HepG2 (cell line): ENCODE results near the gene KCTD5. TPM values are rescaled to one million over a fixed set of nuclear protein-coding genes. Genes with fewer than 3 reads are reported as not detected.
A peak's percentile ranks its signal among the peaks of the same experiment; 100 is the strongest.

Source experiments
- CCDC6 ChIP-seq: sonication (generic); formaldehyde crosslinking; IDR thresholded peaks from 2 replicates; pipeline ENCODE4 v1.8.1; 2022; ENCODE audit warnings: mild to moderate bottlenecking, missing genetic modification reagents, moderate library complexity
- DRAP1 ChIP-seq: IDR thresholded peaks from 2 replicates; pipeline ENCODE4 v1.6.1; 2016; ENCODE audit warnings: missing genetic modification reagents, missing compliant biosample characterization
- FOXP1 ChIP-seq, 2 experiments: fragments of 450-650 bp in 1 of 2; IDR thresholded peaks; 2 replicates each; pipeline ENCODE4 v1.6.1; 2017 to 2018; ENCODE audit warnings: antibody characterized with exemption in 1 of 2
- MED8 ChIP-seq: sonication (generic); formaldehyde crosslinking; IDR thresholded peaks from 2 replicates; pipeline ENCODE4 v1.8.1; 2023; ENCODE audit warnings: mild to moderate bottlenecking, missing genetic modification reagents; ENCODE audit not compliant: insufficient replicate concordance
- NFIB ChIP-seq: sonication (generic); formaldehyde crosslinking; IDR thresholded peaks from 2 replicates; pipeline ENCODE4 v1.9.0; 2021; ENCODE audit warnings: missing genetic modification reagents, mild to moderate bottlenecking, borderline replicate concordance
- NR2F6 ChIP-seq, 2 experiments: IDR thresholded peaks; 2 replicates each; pipeline ENCODE4 v1.6.1; 2016; ENCODE audit warnings: antibody characterized with exemption in 1 of 2, mild to moderate bottlenecking in 1 of 2
- RELA ChIP-seq: sonication (generic); formaldehyde crosslinking; IDR thresholded peaks from 2 replicates; pipeline ENCODE4 v1.4.0; 2020; ENCODE audit warnings: missing genetic modification reagents
- REPIN1 ChIP-seq: sonication (generic); formaldehyde crosslinking; IDR thresholded peaks from 2 replicates; pipeline ENCODE4 v1.8.0; 2022; ENCODE audit warnings: missing genetic modification reagents, low read depth, mild to moderate bottlenecking, borderline replicate concordance
- RNF2 ChIP-seq: fragments of 450-650 bp; conservative IDR thresholded peaks from 2 replicates; pipeline ENCODE4 v1.6.1; 2016; ENCODE audit warnings: low read depth
- ZFP1 ChIP-seq: IDR thresholded peaks from 2 replicates; pipeline ENCODE4 v1.6.1; 2016
- ZNF12 ChIP-seq: sonication (generic); formaldehyde crosslinking; IDR thresholded peaks from 2 replicates; pipeline ENCODE4 v1.5.0; 2020; ENCODE audit warnings: missing genetic modification reagents
- ZNF20 ChIP-seq: sonication (generic); formaldehyde crosslinking; IDR thresholded peaks from 2 replicates; pipeline ENCODE4 v1.4.0; 2020; ENCODE audit warnings: mild to moderate bottlenecking, moderate library complexity, missing genetic modification reagents
- ZNF564 ChIP-seq: sonication (generic); formaldehyde crosslinking; IDR thresholded peaks from 2 replicates; pipeline ENCODE4 v1.8.1; 2023; ENCODE audit warnings: mild to moderate bottlenecking, missing genetic modification reagents
- ZNF644 ChIP-seq: IDR thresholded peaks from 2 replicates; pipeline ENCODE4 v1.6.1; 2016; ENCODE audit warnings: low read depth
- polyA plus RNA-seq, 8 experiments: library from polyadenylated mRNA; depleted of rRNA in 3 of 8; stranded (reverse) in 7 of 8; unstranded in 1 of 8; fragments of >200 nt; fragmentation: Illumina TruSeq in 4 of 8; extraction: Trizol in 4 of 8; gene quantifications; 2 replicates each; pipeline versions ENCODE4 v1.2.1 to v1.2.3, GENCODE V29; 2011 to 2016; ENCODE audit warnings: low read depth in 4 of 8, missing spikeins in 1 of 8, mixed read lengths in 1 of 8; ENCODE audit not compliant: insufficient read depth in 1 of 8
- total RNA-seq, 5 experiments: library from RNA; depleted of rRNA; stranded (reverse); fragments of >200 nt; fragmentation: Illumina TruSeq; extraction: Trizol; gene quantifications; 2 replicates each; pipeline ENCODE4 v1.2.3, GENCODE V29; 2016; ENCODE audit warnings: low read depth in 1 of 5
- TF ChIP-seq, protein P1 (sequence below): sonication (generic); formaldehyde crosslinking; IDR thresholded peaks from 2 replicates; pipeline ENCODE4 v1.9.0; 2021; ENCODE audit warnings: missing genetic modification reagents, borderline replicate concordance
- TF ChIP-seq, protein P2 (sequence below): sonication (generic); formaldehyde crosslinking; IDR thresholded peaks from 2 replicates; pipeline ENCODE4 v1.4.0; 2020; ENCODE audit warnings: mild to moderate bottlenecking, missing genetic modification reagents, borderline replicate concordance
- TF ChIP-seq, protein P3 (sequence below): sonication (generic); formaldehyde crosslinking; IDR thresholded peaks from 2 replicates; pipeline ENCODE4 v1.5.1; 2020; ENCODE audit warnings: mild to moderate bottlenecking, moderate library complexity, missing genetic modification reagents

Gene KCTD5
- total and polyA plus RNA-seq, 2 of the 13 experiments (the other 11 are each of a cell fraction or from before 2014, with no cell fraction given), result 25.4 to 29.8 TPM

DNA sequence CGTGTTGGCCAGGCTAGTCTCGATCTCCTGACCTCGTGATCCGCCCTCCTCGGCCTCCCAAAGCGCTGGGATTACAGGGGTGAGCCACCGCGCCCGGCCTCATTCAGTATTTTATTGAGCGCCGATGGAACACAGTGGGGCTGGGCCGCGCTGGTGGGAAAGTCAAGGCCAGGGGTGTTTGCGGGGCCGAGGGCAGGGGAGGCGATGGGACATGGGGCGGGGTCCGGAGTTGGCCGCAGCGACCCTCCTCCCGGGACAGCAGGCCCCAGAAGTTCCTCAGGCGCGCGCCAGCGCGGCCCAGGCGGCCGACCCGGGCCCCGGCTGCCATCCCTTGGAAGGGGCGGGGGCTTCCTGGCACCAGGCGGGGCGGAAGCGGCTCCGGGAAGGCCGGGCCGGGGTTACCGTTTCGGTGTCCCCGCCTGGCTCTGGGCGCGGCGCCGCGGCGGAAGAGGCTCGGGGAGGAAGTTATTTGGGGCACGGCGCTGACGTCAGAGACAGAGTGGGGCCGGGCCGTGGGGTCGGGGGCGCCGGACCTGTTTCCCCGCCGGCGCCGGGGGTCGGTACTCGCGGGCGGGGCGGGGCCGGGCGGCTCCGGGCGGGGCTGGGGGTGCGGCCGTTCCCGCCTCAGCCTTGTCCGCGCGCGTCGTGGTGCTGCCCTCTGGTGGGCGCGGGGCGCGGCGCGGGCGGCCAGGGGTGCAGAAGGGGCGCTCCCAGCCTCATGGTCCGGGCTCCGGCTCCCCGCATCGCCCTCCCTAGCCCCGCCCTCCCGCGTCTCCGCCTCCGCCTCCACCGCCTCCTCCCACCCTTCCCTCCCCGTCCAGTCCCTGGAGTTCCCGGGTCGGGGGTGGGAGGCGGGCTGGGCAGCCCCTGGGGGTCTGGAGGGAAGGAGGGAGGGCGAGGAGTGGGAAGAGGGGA lies 38.7 kb downstream of the KCTD5 start (continued):
- no peak for TF ChIP-seq NR2F6 (IDR thresholded peaks at IDR 0.05)
- no peak for TF ChIP-seq NR2F6 (CRISPR knock-in tag; IDR thresholded peaks at IDR 0.05)
- no peak; the same call in 1 of the 2 replicates for TF ChIP-seq ZFP1 (CRISPR knock-in tag)
- TF ChIP-seq MED8, result no peak
- TF ChIP-seq, protein P1, sequence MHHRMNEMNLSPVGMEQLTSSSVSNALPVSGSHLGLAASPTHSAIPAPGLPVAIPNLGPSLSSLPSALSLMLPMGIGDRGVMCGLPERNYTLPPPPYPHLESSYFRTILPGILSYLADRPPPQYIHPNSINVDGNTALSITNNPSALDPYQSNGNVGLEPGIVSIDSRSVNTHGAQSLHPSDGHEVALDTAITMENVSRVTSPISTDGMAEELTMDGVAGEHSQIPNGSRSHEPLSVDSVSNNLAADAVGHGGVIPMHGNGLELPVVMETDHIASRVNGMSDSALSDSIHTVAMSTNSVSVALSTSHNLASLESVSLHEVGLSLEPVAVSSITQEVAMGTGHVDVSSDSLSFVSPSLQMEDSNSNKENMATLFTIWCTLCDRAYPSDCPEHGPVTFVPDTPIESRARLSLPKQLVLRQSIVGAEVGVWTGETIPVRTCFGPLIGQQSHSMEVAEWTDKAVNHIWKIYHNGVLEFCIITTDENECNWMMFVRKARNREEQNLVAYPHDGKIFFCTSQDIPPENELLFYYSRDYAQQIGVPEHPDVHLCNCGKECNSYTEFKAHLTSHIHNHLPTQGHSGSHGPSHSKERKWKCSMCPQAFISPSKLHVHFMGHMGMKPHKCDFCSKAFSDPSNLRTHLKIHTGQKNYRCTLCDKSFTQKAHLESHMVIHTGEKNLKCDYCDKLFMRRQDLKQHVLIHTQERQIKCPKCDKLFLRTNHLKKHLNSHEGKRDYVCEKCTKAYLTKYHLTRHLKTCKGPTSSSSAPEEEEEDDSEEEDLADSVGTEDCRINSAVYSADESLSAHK, result no peak
- TF ChIP-seq ZNF564 (CRISPR knock-in tag), result 0 out of 2 replicates have a peak, but pooled peaks have one; percentile 67
- TF ChIP-seq, protein P2, sequence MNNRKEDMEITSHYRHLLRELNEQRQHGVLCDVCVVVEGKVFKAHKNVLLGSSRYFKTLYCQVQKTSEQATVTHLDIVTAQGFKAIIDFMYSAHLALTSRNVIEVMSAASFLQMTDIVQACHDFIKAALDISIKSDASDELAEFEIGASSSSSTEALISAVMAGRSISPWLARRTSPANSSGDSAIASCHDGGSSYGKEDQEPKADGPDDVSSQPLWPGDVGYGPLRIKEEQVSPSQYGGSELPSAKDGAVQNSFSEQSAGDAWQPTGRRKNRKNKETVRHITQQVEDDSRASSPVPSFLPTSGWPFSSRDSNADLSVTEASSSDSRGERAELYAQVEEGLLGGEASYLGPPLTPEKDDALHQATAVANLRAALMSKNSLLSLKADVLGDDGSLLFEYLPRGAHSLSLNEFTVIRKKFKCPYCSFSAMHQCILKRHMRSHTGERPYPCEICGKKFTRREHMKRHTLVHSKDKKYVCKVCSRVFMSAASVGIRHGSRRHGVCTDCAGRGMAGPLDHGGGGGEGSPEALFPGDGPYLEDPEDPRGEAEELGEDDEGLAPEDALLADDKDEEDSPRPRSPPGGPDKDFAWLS (CRISPR knock-in tag), result no peak
- no peak for TF ChIP-seq ZNF12 (CRISPR knock-in tag)
- TF ChIP-seq DRAP1 (CRISPR knock-in tag), result no peak
- TF ChIP-seq RNF2, result no peak
- no peak for TF ChIP-seq RELA (CRISPR knock-in tag)
- peak; percentile 81; the same call in 1 of the 2 replicates for TF ChIP-seq CCDC6 (CRISPR knock-in tag)
- no peak; the same call in 1 of the 2 replicates for TF ChIP-seq REPIN1 (CRISPR knock-in tag)
- no peak for TF ChIP-seq NFIB (CRISPR knock-in tag)
- TF ChIP-seq ZNF20 (CRISPR knock-in tag), result no peak
- TF ChIP-seq FOXP1 (IDR thresholded peaks at IDR 0.05), result no peak
- no peak for TF ChIP-seq FOXP1 (CRISPR knock-in tag; IDR thresholded peaks at IDR 0.05)
- no peak for TF ChIP-seq ZNF644
- TF ChIP-seq, protein P3, sequence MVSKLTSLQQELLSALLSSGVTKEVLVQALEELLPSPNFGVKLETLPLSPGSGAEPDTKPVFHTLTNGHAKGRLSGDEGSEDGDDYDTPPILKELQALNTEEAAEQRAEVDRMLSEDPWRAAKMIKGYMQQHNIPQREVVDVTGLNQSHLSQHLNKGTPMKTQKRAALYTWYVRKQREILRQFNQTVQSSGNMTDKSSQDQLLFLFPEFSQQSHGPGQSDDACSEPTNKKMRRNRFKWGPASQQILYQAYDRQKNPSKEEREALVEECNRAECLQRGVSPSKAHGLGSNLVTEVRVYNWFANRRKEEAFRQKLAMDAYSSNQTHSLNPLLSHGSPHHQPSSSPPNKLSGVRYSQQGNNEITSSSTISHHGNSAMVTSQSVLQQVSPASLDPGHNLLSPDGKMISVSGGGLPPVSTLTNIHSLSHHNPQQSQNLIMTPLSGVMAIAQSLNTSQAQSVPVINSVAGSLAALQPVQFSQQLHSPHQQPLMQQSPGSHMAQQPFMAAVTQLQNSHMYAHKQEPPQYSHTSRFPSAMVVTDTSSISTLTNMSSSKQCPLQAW (CRISPR knock-in tag), result no peak
